OCI-M2 (cell line): ENCODE measurements around the gene LHFPL3.

Experiments
- DNase-seq: peaks from one replicate; lab custom pipeline; 2025; ENCODE audit not compliant: unreplicated experiment; lab: John Stamatoyannopoulos, UW

The LHFPL3 gene

GRCh38 chr7:104955276-104955675 lies 626.9 kb downstream of the LHFPL3 start:
- DNase-seq: no peak
